GM21423 (cell line): ENCODE measurements around the gene ST7L.
"Not testable (repeated sequence)": the region's sequence is repeated elsewhere in the genome, so short reads cannot be mapped to it uniquely, and the experiment has no call there.

Experiments used
- ATAC-seq: cut with Tn5 transposase; IDR thresholded peaks from one replicate; pipeline ENCODE4 v1.9.1; 2021; ENCODE audit warnings: mild to moderate bottlenecking, moderate library complexity; ENCODE audit not compliant: unreplicated experiment

The ST7L gene

GRCh38 chr1:112501810-112502641 is 116.9 kb downstream of the ST7L start:
- ATAC-seq: no peak

- ATAC-seq: no peak
These were observed 122.7 kb downstream of the ST7L start for GRCh38 chr1:112496290-112496689.

GRCh38 chr1:112493351-112493750 is 125.6 kb downstream of the ST7L start:
- no peak for ATAC-seq

- ATAC-seq: no peak
These were observed 126.9 kb downstream of the ST7L start for GRCh38 chr1:112492076-112492475.

GRCh38 chr1:112488141-112488540 is 130.8 kb downstream of the ST7L start:
- ATAC-seq: no peak

- ATAC-seq: not testable (repeated sequence)
These were observed 131.3 kb downstream of the ST7L start for GRCh38 chr1:112487686-112488085.

- not testable (repeated sequence) for ATAC-seq
These were observed 132.9 kb downstream of the ST7L start for GRCh38 chr1:112486063-112486462.

GRCh38 chr1:112478314-112478713 is 140.6 kb downstream of the ST7L start:
- ATAC-seq: no peak

- ATAC-seq: no peak
These were observed 141.4 kb downstream of the ST7L start for GRCh38 chr1:112477550-112477949.
